Mucosa of descending colon (tissue), 3 donors: Measurements from ENCODE around the gene HYAL2. TPM values are rescaled to one million over a fixed set of nuclear protein-coding genes. Genes with fewer than 3 reads are reported as not detected.
A peak's percentile ranks its signal among the peaks of the same experiment; 100 is the strongest.

Source experiments
- ATAC-seq: fragments of 200-7000 bp; cut with Tn5 transposase; one replicate; pipeline ENCODE4 v1.9.1; 2020; ENCODE audit warnings: mild to moderate bottlenecking, moderate library complexity
- DNase-seq, 3 donors: peaks; one replicate each; pipeline ENCODE4 v3.0.0-alpha.2; 2020
- H3K36me3 ChIP-seq: fragments of 200-600 bp; one replicate; pipeline ENCODE4 v1.8.0; 2021; ENCODE audit warnings: low read depth, mild to moderate bottlenecking
- H3K4me1 ChIP-seq: fragments of 200-600 bp; one replicate; pipeline ENCODE4 v1.8.0; 2021; ENCODE audit warnings: low read depth, mild to moderate bottlenecking
- H3K4me3 ChIP-seq: fragments of 200-600 bp; one replicate; pipeline ENCODE4 v1.8.0; 2021; ENCODE audit warnings: mild to moderate bottlenecking
- H3K9me3 ChIP-seq: fragments of 200-600 bp; one replicate; pipeline ENCODE4 v1.8.0; 2021; ENCODE audit warnings: mild to moderate bottlenecking
- CTCF ChIP-seq: fragments of 200-600 bp; IDR thresholded peaks from one replicate; pipeline ENCODE4 v1.8.0; 2022; ENCODE audit warnings: antibody characterized with exemption, mild to moderate bottlenecking
- intact Hi-C, 2 donors: fragments of 100-400 bp; cut with DNase I in 1 of 2; cut with micrococcal nuclease in 1 of 2; formaldehyde crosslinking; loops; one replicate each; pipeline versions ENCODE4 v1.11.0 to v1.11.1; 2022; cut with DNase I, micrococcal nuclease
- total RNA-seq, 3 donors: library from RNA; stranded (reverse); fragmentation: NEBNext Ultra II Directional in 2 of 3; extraction: Animal tissue kit (Norgen Biotek cat#: 25700) in 2 of 3; gene quantifications; one replicate each; pipeline versions ENCODE4 v1.2.1 to v1.2.4, GENCODE V29; 2021 to 2023
- donor health status: DM: no; HTN: no; CAD: no; lungs with moderate emphysema.
- donor health status: DM: no; HTN: no; CAD: no.
- donor health status: DM: no; HTN: yes; CAD: no.

HYAL2 gene
- total RNA-seq, 3 donors from 2014 or later = 18.6 to 32.5 (median 29.1) TPM

- H3K9me3 ChIP-seq = no peaks in the 10 kb centered on the region
- no peaks in the 10 kb centered on the region for H3K36me3 ChIP-seq
- DNase-seq (no peak), ATAC-seq (no peak)
- intact Hi-C loops = no loop called here
- peaks cover 56% of the 10 kb centered on the region for H3K4me1 ChIP-seq
- no peak for TF ChIP-seq CTCF
- no peak overlapping the region for H3K4me3 ChIP-seq
Measured at GRCh38 chr3:50269460-50269859, 53.1 kb downstream of the HYAL2 start.

GRCh38 chr3:50268703-50269451 lies 53.7 kb downstream of the HYAL2 start, which contains the start of gene SEMA3B:
SEMA3B (plus strand) TSS chr3:50269147; CDS start chr3:50269241, 94 bp downstream.
- DNase-seq = peak; percentile 88 to 92 (median 89)
- intact Hi-C loops = no loop called here
- TF ChIP-seq CTCF = no peak
- H3K9me3 ChIP-seq = no peaks in the 10 kb centered on the region
- peaks cover 56% of the 10 kb centered on the region for H3K4me1 ChIP-seq
- no peaks in the 10 kb centered on the region for H3K36me3 ChIP-seq
- ATAC-seq = peak; percentile 76
- H3K4me3 ChIP-seq = no peak within 1 kb of the TSS

- no peak for ATAC-seq
Measured at GRCh38 chr3:50268276-50268675, 54.3 kb downstream of the HYAL2 start.

More at GRCh38 chr3:50268276-50268675, 54.3 kb downstream of the HYAL2 start:
- peaks cover 51% of the 10 kb centered on the region for H3K4me1 ChIP-seq
- no peak overlapping the region for H3K4me3 ChIP-seq
- no peak for DNase-seq
- intact Hi-C loops = no loop called here
- H3K36me3 ChIP-seq = no peaks in the 10 kb centered on the region
- no peaks in the 10 kb centered on the region for H3K9me3 ChIP-seq
- no peak for TF ChIP-seq CTCF

Other genes starting within 250 kb of the HYAL2 start
- gene RBM5, start 233.8 kb downstream of the HYAL2 start, total RNA-seq = 100 to 1,000 TPM; 128 to 183 (median 158) TPM
- gene SEMA3F, start 167.4 kb downstream of the HYAL2 start, total RNA-seq = 10 to 100 TPM; 10.7 to 15.3 (median 14.6) TPM
- gene GNAT1, start 131.1 kb downstream of the HYAL2 start, total RNA-seq = not detected
- under 1 TPM in 2 of 3 donors, not detected in 1; 0.29 to 0.32 TPM for gene SLC38A3, start 117.5 kb downstream of the HYAL2 start, total RNA-seq
- 100 to 1,000 TPM in 1 of 3 donors, 10 to 100 TPM in 2; 47.0 to 190 (median 96.4) TPM for gene GNAI2, start 86.5 kb downstream of the HYAL2 start, total RNA-seq
- gene SEMA3B, start 53.6 kb downstream of the HYAL2 start, total RNA-seq = 100 to 1,000 TPM in 1 of 3 donors, 10 to 100 TPM in 2; 42.0 to 129 (median 59.2) TPM
- under 1 TPM in 1 of 3 donors, not detected in 2; 0.32 TPM for gene LSMEM2, start 43.7 kb downstream of the HYAL2 start, total RNA-seq
- 10 to 100 TPM; 54.8 to 59.8 (median 57.0) TPM for gene IFRD2, start 30.3 kb downstream of the HYAL2 start, total RNA-seq
- 1 to 10 TPM; 1.4 to 2.9 (median 1.4) TPM for gene HYAL3, start 23.3 kb downstream of the HYAL2 start, total RNA-seq
- gene NAA80, start 23.3 kb downstream of the HYAL2 start, total RNA-seq = 10 to 100 TPM in 1 of 3 donors, 1 to 10 TPM in 2; 7.0 to 10.1 (median 8.4) TPM
- gene HYAL1, start 19.2 kb downstream of the HYAL2 start, total RNA-seq = 10 to 100 TPM in 1 of 3 donors, 1 to 10 TPM in 2; 5.3 to 10.0 (median 7.0) TPM
- gene TUSC2, start 5.5 kb upstream of the HYAL2 start, total RNA-seq = 10 to 100 TPM; 23.8 to 35.7 (median 25.8) TPM
- 10 to 100 TPM; 10.9 to 25.7 (median 18.9) TPM for gene RASSF1, start 18.1 kb upstream of the HYAL2 start, total RNA-seq
- gene ZMYND10, start 23.0 kb upstream of the HYAL2 start, total RNA-seq = under 1 TPM; 0.20 to 0.60 (median 0.31) TPM
- gene NPRL2, start 28.0 kb upstream of the HYAL2 start, total RNA-seq = 10 to 100 TPM; 20.2 to 32.9 (median 25.0) TPM
- gene CYB561D2, start 28.1 kb upstream of the HYAL2 start, total RNA-seq = 10 to 100 TPM; 20.5 to 37.6 (median 36.7) TPM
- 10 to 100 TPM; 41.4 to 51.6 (median 41.4) TPM for gene TMEM115, start 36.8 kb upstream of the HYAL2 start, total RNA-seq
- gene CACNA2D2, start 180.9 kb upstream of the HYAL2 start, total RNA-seq = 1 to 10 TPM; 1.5 to 4.9 (median 3.8) TPM
- 10 to 100 TPM in 1 of 3 donors, 1 to 10 TPM in 2; 1.5 to 14.1 (median 2.5) TPM for gene C3orf18, start 245.0 kb upstream of the HYAL2 start, total RNA-seq
- gene HEMK1, start 246.8 kb upstream of the HYAL2 start, total RNA-seq = 10 to 100 TPM; 19.7 to 29.9 (median 22.6) TPM